Uterus (tissue), 2 donors: ENCODE measurements around the gene CDADC1.

ENCODE experiments used
- CTCF ChIP-seq, 4 experiments: fragments of 200-600 bp in 2 of 4; fragments of 450-650 bp in 2 of 4; sonication (generic) in 2 of 4; IDR thresholded peaks; one replicate each; pipeline ENCODE4 v1.5.1; 2016 to 2019; ENCODE audit warnings: antibody characterized with exemption in 4 of 4, mild to moderate bottlenecking in 2 of 4, moderate library complexity in 1 of 4
- POLR2A ChIP-seq, 2 donors: fragments of 450-650 bp; IDR thresholded peaks; one replicate each; pipeline ENCODE4 v1.6.1; 2016; ENCODE audit warnings: antibody characterized with exemption in 2 of 2, mild to moderate bottlenecking in 1 of 2, moderate library complexity in 1 of 2

GRCh38 chr13:49308097-49308875 lies 60.6 kb downstream of the CDADC1 start:
- TF ChIP-seq CTCF (IDR thresholded peaks at IDR 0.05) (peak in 1 of 4 experiments; percentile 5), POLR2A (IDR thresholded peaks at IDR 0.05) (peak in 1 of 2 donors; percentile 30)
